Uterus (tissue), 4 donors: ENCODE data around the gene ETS1. TPM values are rescaled to one million over a fixed set of nuclear protein-coding genes. Genes with fewer than 3 reads are reported as not detected.

Source experiments
- DNase-seq, 2 donors: peaks; one replicate each; pipeline ENCODE4 v3.0.0-alpha.2; 2019 to 2020
- H3K27ac ChIP-seq, 2 donors: fragments of 200-600 bp; sonication (generic); 1 replicate in 1 of 2; 2 replicates in 1 of 2; pipeline ENCODE4 v1.5.1; 2016 to 2018
- H3K27me3 ChIP-seq, 2 donors: fragments of 200-600 bp; sonication (generic); one replicate each; pipeline ENCODE4 v1.5.1; 2018 to 2019; ENCODE audit warnings: control low read depth in 1 of 2
- H3K36me3 ChIP-seq, 2 donors: fragments of 200-600 bp; sonication (generic); one replicate each; pipeline ENCODE4 v1.5.1; 2019; ENCODE audit warnings: control low read depth in 1 of 2
- H3K4me1 ChIP-seq, 2 donors: fragments of 200-600 bp; sonication (generic); one replicate each; pipeline ENCODE4 v1.5.1; 2018 to 2019; ENCODE audit warnings: control low read depth in 1 of 2
- H3K4me3 ChIP-seq, 2 donors: fragments of 200-600 bp; sonication (generic); 1 replicate in 1 of 2; 2 replicates in 1 of 2; pipeline ENCODE4 v1.5.1; 2018 to 2019; ENCODE audit warnings: mild to moderate bottlenecking in 1 of 2
- H3K9me3 ChIP-seq, 2 donors: fragments of 200-600 bp; sonication (generic); one replicate each; pipeline ENCODE4 v1.5.1; 2019; ENCODE audit warnings: control low read depth in 1 of 2
- CTCF ChIP-seq, 4 experiments: fragments of 200-600 bp in 2 of 4; fragments of 450-650 bp in 2 of 4; sonication (generic) in 2 of 4; IDR thresholded peaks; one replicate each; pipeline ENCODE4 v1.5.1; 2016 to 2019; ENCODE audit warnings: antibody characterized with exemption in 4 of 4, mild to moderate bottlenecking in 2 of 4, moderate library complexity in 1 of 4
- POLR2A ChIP-seq, 2 donors: fragments of 450-650 bp; IDR thresholded peaks; one replicate each; pipeline ENCODE4 v1.6.1; 2016; ENCODE audit warnings: antibody characterized with exemption in 2 of 2, mild to moderate bottlenecking in 1 of 2, moderate library complexity in 1 of 2
- intact Hi-C: fragments of 100-400 bp; cut with DNase I; formaldehyde crosslinking; loops from one replicate; pipeline ENCODE4 v1.15.1; 2023; ENCODE audit warnings: low total_unique reads
- microRNA-seq: library from miRNA; unstranded; fragments of <30 nt; microRNA quantifications from one replicate; pipeline ENCODE4, GENCODE V29; 2016; ENCODE audit warnings: borderline microRNAs expressed, borderline replicate concordance
- small RNA-seq: library from RNA; depleted of rRNA; stranded (forward); fragments of <200 nt; gene quantifications from one replicate; pipeline ENCODE3, GENCODE V24; 2016
- total RNA-seq, 4 donors: library from RNA; depleted of rRNA in 3 of 4; stranded (reverse); fragments of >200 nt in 3 of 4; gene quantifications; one replicate each; pipeline versions ENCODE4 v1.1.0 to v1.2.4, GENCODE V29; 2014 to 2023
- donor health status: DM: yes; HTN: yes; CAD: no.

ETS1 gene
- total RNA-seq, 4 donors from 2014 or later, result 24.1 to 80.9 (median 58.3) TPM

- intact Hi-C loops, result no loop called here
- H3K9me3 ChIP-seq, result no peaks in the 10 kb centered on the region
- no peaks in the 10 kb centered on the region for H3K4me1 ChIP-seq
- no peaks in the 10 kb centered on the region for H3K36me3 ChIP-seq
- H3K27ac ChIP-seq, result no peak overlapping the region
- no peak overlapping the region for H3K4me3 ChIP-seq
- no peak for TF ChIP-seq POLR2A (IDR thresholded peaks at IDR 0.05)
- TF ChIP-seq CTCF (IDR thresholded peaks at IDR 0.05), result no peak
- DNase-seq, result no peak
- no peaks in the 10 kb centered on the region for H3K27me3 ChIP-seq
Measured at GRCh38 chr11:128411150-128411549, 176.2 kb downstream of the ETS1 start.

GRCh38 chr11:128409476-128409875 is 177.9 kb downstream of the ETS1 start:
- H3K27ac ChIP-seq, result no peak overlapping the region

More at GRCh38 chr11:128409476-128409875, 177.9 kb downstream of the ETS1 start:
- no peak overlapping the region for H3K4me3 ChIP-seq
- no peaks in the 10 kb centered on the region for H3K36me3 ChIP-seq
- H3K27me3 ChIP-seq, result no peaks in the 10 kb centered on the region
- H3K9me3 ChIP-seq, result no peaks in the 10 kb centered on the region
- no peak for DNase-seq
- intact Hi-C loops, result loop anchor here (10.0 kb wide), 1 partner anchor 115 kb away; no protein-coding TSS in a partner anchor
- no peak for TF ChIP-seq POLR2A (IDR thresholded peaks at IDR 0.05)
- no peak for TF ChIP-seq CTCF (IDR thresholded peaks at IDR 0.05)
- H3K4me1 ChIP-seq, result peaks cover 0 to 5% of the 10 kb centered on the region in 2 donors

Small RNA genes within 50 kb of the gene (microRNA-seq; reads per million reads assigned to microRNA genes)
- not detected for gene MIR6090

Small RNA genes within 50 kb of the gene (small RNA-seq; reads per million reads assigned to genes)
- gene MIR6090, result not detected

Other genes with a start within 250 kb of the ETS1 start
- gene FLI1, start 106.5 kb upstream of the ETS1 start, total RNA-seq, result 10 to 100 TPM; 12.4 to 56.0 (median 22.5) TPM